HEK293 (cell line): ENCODE data around the gene N4BP2L2.

Source experiments
- KLF8 ChIP-seq: fragments of 450-650 bp; formaldehyde crosslinking; IDR thresholded peaks from 2 replicates; pipeline ENCODE4 v1.5.1; 2016; ENCODE audit warnings: missing biosample characterization, missing genetic modification characterization
- MYNN ChIP-seq: fragments of 450-650 bp; formaldehyde crosslinking; IDR thresholded peaks from 2 replicates; pipeline ENCODE4 v1.5.1; 2016; ENCODE audit warnings: missing biosample characterization, missing genetic modification characterization, borderline replicate concordance
- SETDB1 ChIP-seq: IDR thresholded peaks from one replicate; pipeline ENCODE4 v1.6.1; 2017; ENCODE audit warnings: mild to moderate bottlenecking, low read length, moderate library complexity, mixed read lengths; ENCODE audit not compliant: insufficient read length
- ZBTB20 ChIP-seq: fragments of 450-650 bp; formaldehyde crosslinking; IDR thresholded peaks from 2 replicates; pipeline ENCODE4 v1.5.1; 2016; ENCODE audit warnings: missing biosample characterization, missing genetic modification characterization
- ZNF114 ChIP-seq: fragments of 450-650 bp; formaldehyde crosslinking; IDR thresholded peaks from 2 replicates; pipeline ENCODE4 v1.5.0; 2017; ENCODE audit warnings: missing biosample characterization, missing genetic modification characterization
- ZNF423 ChIP-seq: fragments of 450-650 bp; formaldehyde crosslinking; IDR thresholded peaks from 2 replicates; pipeline ENCODE4 v1.5.1; 2016; ENCODE audit warnings: missing biosample characterization, missing genetic modification characterization
- ZNF548 ChIP-seq: fragments of 450-650 bp; formaldehyde crosslinking; IDR thresholded peaks from 2 replicates; pipeline ENCODE4 v1.5.1; 2016; ENCODE audit warnings: missing biosample characterization, missing genetic modification characterization
- ZNF629 ChIP-seq: fragments of 450-650 bp; formaldehyde crosslinking; IDR thresholded peaks from 2 replicates; pipeline ENCODE4 v1.5.1; 2017; ENCODE audit warnings: missing biosample characterization, missing genetic modification characterization
- TF ChIP-seq, protein P1 (sequence below): fragments of 450-650 bp; formaldehyde crosslinking; IDR thresholded peaks from 2 replicates; pipeline ENCODE4 v1.5.1; 2017; ENCODE audit warnings: missing biosample characterization, mild to moderate bottlenecking, missing genetic modification characterization, moderate library complexity
- TF ChIP-seq, protein P2 (sequence below): fragments of 450-650 bp; formaldehyde crosslinking; IDR thresholded peaks from 2 replicates; pipeline ENCODE4 v1.5.1; 2016; ENCODE audit warnings: missing biosample characterization, missing genetic modification characterization
- TF ChIP-seq, protein P3 (sequence below): fragments of 450-650 bp; formaldehyde crosslinking; IDR thresholded peaks from 2 replicates; pipeline ENCODE4 v1.5.1; 2016; ENCODE audit warnings: missing biosample characterization, missing genetic modification characterization, borderline replicate concordance

DNA sequence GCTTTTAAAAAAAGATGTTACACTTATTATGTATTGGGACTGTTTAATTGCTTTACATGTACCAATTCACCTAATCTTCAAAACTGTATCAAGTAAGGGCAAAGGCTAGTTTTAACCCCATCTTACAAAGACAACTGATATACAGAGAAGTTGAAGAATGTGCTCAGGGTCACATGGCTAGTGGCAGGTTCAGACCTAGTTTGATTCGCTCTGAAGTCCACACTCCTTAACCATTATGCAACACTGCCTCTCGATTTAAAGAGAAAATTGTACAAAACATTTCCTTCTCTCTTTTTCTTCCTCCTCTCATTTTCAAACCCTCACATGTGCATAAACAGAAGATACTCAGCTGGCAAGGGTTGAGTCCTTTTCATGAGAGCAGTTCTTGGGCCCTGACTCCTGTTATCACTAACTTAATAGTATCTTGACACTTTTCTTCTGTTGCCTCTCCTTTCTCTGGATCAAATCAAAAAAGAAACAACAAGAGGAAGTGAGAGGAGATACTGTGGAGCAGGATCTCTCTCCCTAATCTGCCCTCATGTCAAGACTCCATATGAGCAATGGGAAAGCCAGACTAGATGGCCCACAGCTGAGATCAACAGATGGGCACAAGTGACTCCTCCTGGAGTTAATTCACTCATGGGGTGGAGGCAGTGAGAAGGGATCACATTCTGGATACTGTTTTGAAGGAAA, 91.7 kb downstream of the N4BP2L2 start:
- no peak for TF ChIP-seq ZBTB20 (tag by site-specific recombination)
- no peak for TF ChIP-seq ZNF548 (tag by site-specific recombination)
- TF ChIP-seq, protein P1, sequence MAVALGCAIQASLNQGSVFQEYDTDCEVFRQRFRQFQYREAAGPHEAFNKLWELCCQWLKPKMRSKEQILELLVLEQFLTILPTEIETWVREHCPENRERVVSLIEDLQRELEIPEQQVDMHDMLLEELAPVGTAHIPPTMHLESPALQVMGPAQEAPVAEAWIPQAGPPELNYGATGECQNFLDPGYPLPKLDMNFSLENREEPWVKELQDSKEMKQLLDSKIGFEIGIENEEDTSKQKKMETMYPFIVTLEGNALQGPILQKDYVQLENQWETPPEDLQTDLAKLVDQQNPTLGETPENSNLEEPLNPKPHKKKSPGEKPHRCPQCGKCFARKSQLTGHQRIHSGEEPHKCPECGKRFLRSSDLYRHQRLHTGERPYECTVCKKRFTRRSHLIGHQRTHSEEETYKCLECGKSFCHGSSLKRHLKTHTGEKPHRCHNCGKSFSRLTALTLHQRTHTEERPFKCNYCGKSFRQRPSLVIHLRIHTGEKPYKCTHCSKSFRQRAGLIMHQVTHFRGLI (tag by site-specific recombination) = no peak
- TF ChIP-seq, protein P2, sequence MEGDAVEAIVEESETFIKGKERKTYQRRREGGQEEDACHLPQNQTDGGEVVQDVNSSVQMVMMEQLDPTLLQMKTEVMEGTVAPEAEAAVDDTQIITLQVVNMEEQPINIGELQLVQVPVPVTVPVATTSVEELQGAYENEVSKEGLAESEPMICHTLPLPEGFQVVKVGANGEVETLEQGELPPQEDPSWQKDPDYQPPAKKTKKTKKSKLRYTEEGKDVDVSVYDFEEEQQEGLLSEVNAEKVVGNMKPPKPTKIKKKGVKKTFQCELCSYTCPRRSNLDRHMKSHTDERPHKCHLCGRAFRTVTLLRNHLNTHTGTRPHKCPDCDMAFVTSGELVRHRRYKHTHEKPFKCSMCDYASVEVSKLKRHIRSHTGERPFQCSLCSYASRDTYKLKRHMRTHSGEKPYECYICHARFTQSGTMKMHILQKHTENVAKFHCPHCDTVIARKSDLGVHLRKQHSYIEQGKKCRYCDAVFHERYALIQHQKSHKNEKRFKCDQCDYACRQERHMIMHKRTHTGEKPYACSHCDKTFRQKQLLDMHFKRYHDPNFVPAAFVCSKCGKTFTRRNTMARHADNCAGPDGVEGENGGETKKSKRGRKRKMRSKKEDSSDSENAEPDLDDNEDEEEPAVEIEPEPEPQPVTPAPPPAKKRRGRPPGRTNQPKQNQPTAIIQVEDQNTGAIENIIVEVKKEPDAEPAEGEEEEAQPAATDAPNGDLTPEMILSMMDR = no peak
- TF ChIP-seq KLF8 (tag by site-specific recombination) = no peak
- TF ChIP-seq MYNN = no peak
- no peak for TF ChIP-seq ZNF423 (tag by site-specific recombination)
- TF ChIP-seq, protein P3, sequence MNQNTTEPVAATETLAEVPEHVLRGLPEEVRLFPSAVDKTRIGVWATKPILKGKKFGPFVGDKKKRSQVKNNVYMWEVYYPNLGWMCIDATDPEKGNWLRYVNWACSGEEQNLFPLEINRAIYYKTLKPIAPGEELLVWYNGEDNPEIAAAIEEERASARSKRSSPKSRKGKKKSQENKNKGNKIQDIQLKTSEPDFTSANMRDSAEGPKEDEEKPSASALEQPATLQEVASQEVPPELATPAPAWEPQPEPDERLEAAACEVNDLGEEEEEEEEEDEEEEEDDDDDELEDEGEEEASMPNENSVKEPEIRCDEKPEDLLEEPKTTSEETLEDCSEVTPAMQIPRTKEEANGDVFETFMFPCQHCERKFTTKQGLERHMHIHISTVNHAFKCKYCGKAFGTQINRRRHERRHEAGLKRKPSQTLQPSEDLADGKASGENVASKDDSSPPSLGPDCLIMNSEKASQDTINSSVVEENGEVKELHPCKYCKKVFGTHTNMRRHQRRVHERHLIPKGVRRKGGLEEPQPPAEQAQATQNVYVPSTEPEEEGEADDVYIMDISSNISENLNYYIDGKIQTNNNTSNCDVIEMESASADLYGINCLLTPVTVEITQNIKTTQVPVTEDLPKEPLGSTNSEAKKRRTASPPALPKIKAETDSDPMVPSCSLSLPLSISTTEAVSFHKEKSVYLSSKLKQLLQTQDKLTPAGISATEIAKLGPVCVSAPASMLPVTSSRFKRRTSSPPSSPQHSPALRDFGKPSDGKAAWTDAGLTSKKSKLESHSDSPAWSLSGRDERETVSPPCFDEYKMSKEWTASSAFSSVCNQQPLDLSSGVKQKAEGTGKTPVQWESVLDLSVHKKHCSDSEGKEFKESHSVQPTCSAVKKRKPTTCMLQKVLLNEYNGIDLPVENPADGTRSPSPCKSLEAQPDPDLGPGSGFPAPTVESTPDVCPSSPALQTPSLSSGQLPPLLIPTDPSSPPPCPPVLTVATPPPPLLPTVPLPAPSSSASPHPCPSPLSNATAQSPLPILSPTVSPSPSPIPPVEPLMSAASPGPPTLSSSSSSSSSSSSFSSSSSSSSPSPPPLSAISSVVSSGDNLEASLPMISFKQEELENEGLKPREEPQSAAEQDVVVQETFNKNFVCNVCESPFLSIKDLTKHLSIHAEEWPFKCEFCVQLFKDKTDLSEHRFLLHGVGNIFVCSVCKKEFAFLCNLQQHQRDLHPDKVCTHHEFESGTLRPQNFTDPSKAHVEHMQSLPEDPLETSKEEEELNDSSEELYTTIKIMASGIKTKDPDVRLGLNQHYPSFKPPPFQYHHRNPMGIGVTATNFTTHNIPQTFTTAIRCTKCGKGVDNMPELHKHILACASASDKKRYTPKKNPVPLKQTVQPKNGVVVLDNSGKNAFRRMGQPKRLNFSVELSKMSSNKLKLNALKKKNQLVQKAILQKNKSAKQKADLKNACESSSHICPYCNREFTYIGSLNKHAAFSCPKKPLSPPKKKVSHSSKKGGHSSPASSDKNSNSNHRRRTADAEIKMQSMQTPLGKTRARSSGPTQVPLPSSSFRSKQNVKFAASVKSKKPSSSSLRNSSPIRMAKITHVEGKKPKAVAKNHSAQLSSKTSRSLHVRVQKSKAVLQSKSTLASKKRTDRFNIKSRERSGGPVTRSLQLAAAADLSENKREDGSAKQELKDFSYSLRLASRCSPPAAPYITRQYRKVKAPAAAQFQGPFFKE (tag by site-specific recombination) = no peak
- no peak for TF ChIP-seq ZNF114 (tag by site-specific recombination)
- TF ChIP-seq SETDB1 = no peak
- no peak for TF ChIP-seq ZNF629
